ENCODE data around the gene PDE7B.

GRCh38 chr6:135922174-135922573 is 70.7 kb downstream of the PDE7B start:
- no peak for TF ChIP-seq CTCF (conservative IDR thresholded peaks at IDR 0.05 in 1 of 2, IDR thresholded peaks at IDR 0.05 in 1 of 2; ENCODE audit: low read depth in 1 of 2, low read length in 2 of 2)
- no peak for TF ChIP-seq EZH2 (IDR thresholded peaks at IDR 0.05; ENCODE audit: low read length, missing control alignments)

Measured in fibroblast of lung (primary cell).